Vagina (tissue), 2 donors: ENCODE data around the gene CIAO3. TPM values are rescaled to one million over a fixed set of nuclear protein-coding genes. Genes with fewer than 3 reads are reported as not detected.

Experiments
- DNase-seq, 2 donors: peaks; one replicate each; pipeline ENCODE4 v3.0.0-alpha.2; 2017; ENCODE audit errors: extremely low spot score in 2 of 2
- H3K27ac ChIP-seq: fragments of 200-600 bp; sonication (generic); one replicate; pipeline ENCODE4 v1.5.1; 2019
- H3K27me3 ChIP-seq: fragments of 200-600 bp; sonication (generic); one replicate; pipeline ENCODE4 v1.5.1; 2019
- H3K36me3 ChIP-seq, 2 donors: fragments of 200-600 bp; sonication (generic); one replicate each; pipeline ENCODE4 v1.5.1; 2017 to 2019
- H3K4me1 ChIP-seq: fragments of 200-600 bp; sonication (generic); one replicate; pipeline ENCODE4 v1.5.1; 2019
- H3K4me3 ChIP-seq, 2 donors: fragments of 200-600 bp; sonication (generic); 1 replicate in 1 of 2; 2 replicates in 1 of 2; pipeline ENCODE4 v1.5.1; 2016 to 2019
- H3K9me3 ChIP-seq: fragments of 200-600 bp; sonication (generic); one replicate; pipeline ENCODE4 v1.5.1; 2019
- POLR2A ChIP-seq, 2 donors: fragments of 450-650 bp; IDR thresholded peaks; one replicate each; pipeline ENCODE4 v1.6.1; 2017; ENCODE audit warnings: antibody characterized with exemption in 2 of 2, mild to moderate bottlenecking in 2 of 2, moderate library complexity in 2 of 2
- POLR2AphosphoS5 ChIP-seq, 2 donors: sonication (generic); formaldehyde crosslinking; IDR thresholded peaks; one replicate each; pipeline ENCODE4 v1.9.0; 2017; ENCODE audit warnings: antibody characterized with exemption in 2 of 2, mild to moderate bottlenecking in 2 of 2, low read depth in 1 of 2; ENCODE audit not compliant: insufficient read depth in 1 of 2
- intact Hi-C: fragments of 100-400 bp; cut with DNase I; formaldehyde crosslinking; loops from one replicate; pipeline ENCODE4 v1.15.1; 2023
- total RNA-seq: library from RNA; depleted of rRNA; stranded (reverse); fragments of >200 nt; gene quantifications from one replicate; pipeline ENCODE4 v1.2.3, GENCODE V29; 2016
- TF ChIP-seq, protein P1 (sequence below), 3 experiments: fragments of 450-650 bp in 2 of 3; fragments of 200-600 bp in 1 of 3; sonication (generic) in 1 of 3; IDR thresholded peaks; one replicate each; pipeline ENCODE4 v1.5.1; 2017 to 2019; ENCODE audit warnings: antibody characterized with exemption in 3 of 3, mild to moderate bottlenecking in 2 of 3, moderate library complexity in 2 of 3

The CIAO3 gene
- total RNA-seq, 1 donor from 2014 or later, result 32.7 TPM

DNA sequence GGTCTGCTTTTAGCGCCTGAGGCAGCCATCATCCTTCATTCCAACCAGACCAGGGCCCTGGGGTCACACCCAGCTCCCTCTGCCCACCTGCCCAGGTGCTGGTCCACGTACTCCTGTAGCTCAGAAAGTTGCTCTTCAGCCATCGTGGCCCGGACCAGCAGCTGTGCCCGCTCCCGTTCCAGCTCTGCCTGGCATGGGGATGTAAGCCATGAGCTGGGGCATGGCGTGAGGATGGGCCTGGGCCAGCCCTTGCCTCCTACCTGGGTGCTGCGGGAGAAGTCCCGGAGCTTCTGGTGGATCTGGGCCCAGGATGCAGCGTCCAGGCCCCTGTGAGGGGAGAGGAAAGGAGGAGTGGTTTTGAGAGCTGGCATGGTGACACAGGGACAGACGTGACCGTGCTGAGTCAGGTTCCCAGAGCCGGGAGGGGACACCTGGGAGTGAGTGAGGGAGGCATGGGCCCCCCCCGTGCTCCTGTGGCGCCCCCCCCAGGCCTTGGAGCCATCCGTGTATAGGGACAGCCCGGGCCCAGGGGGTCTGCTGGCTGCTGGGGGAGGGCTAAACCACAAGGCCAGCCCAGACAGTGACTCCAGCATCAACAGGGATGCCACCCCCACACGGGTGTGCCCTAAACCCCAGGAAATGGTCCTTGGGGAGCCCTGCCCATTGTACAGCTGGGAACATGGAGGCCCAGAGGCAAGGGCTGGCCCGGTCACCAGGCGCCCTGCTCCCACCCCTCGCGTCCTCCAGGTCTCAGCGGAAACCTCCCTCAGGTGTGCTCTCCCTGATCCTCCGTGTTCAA is 17.8 kb downstream of the CIAO3 start:
- intact Hi-C loops, result loop anchor here (5.0 kb wide), 1 partner anchor 64 kb away; the partner anchor contains the start of genes CHTF18 and RPUSD1
- TF ChIP-seq POLR2AphosphoS5 (IDR thresholded peaks at IDR 0.05; ENCODE audit: insufficient read depth in 1 of 2, low read depth in 1 of 2), result no peak
- TF ChIP-seq POLR2A (IDR thresholded peaks at IDR 0.05), result no peak
- TF ChIP-seq, protein P1, sequence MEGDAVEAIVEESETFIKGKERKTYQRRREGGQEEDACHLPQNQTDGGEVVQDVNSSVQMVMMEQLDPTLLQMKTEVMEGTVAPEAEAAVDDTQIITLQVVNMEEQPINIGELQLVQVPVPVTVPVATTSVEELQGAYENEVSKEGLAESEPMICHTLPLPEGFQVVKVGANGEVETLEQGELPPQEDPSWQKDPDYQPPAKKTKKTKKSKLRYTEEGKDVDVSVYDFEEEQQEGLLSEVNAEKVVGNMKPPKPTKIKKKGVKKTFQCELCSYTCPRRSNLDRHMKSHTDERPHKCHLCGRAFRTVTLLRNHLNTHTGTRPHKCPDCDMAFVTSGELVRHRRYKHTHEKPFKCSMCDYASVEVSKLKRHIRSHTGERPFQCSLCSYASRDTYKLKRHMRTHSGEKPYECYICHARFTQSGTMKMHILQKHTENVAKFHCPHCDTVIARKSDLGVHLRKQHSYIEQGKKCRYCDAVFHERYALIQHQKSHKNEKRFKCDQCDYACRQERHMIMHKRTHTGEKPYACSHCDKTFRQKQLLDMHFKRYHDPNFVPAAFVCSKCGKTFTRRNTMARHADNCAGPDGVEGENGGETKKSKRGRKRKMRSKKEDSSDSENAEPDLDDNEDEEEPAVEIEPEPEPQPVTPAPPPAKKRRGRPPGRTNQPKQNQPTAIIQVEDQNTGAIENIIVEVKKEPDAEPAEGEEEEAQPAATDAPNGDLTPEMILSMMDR (IDR thresholded peaks at IDR 0.05), result no peak
- H3K4me3 ChIP-seq, result no peak overlapping the region
- H3K9me3 ChIP-seq, result no peaks in the 10 kb centered on the region
- H3K4me1 ChIP-seq, result peaks cover 47% of the 10 kb centered on the region
- DNase-seq, result no peak
- H3K27me3 ChIP-seq, result no peaks in the 10 kb centered on the region
- no peak overlapping the region for H3K27ac ChIP-seq
- H3K36me3 ChIP-seq, result no peaks in the 10 kb centered on the region

DNA sequence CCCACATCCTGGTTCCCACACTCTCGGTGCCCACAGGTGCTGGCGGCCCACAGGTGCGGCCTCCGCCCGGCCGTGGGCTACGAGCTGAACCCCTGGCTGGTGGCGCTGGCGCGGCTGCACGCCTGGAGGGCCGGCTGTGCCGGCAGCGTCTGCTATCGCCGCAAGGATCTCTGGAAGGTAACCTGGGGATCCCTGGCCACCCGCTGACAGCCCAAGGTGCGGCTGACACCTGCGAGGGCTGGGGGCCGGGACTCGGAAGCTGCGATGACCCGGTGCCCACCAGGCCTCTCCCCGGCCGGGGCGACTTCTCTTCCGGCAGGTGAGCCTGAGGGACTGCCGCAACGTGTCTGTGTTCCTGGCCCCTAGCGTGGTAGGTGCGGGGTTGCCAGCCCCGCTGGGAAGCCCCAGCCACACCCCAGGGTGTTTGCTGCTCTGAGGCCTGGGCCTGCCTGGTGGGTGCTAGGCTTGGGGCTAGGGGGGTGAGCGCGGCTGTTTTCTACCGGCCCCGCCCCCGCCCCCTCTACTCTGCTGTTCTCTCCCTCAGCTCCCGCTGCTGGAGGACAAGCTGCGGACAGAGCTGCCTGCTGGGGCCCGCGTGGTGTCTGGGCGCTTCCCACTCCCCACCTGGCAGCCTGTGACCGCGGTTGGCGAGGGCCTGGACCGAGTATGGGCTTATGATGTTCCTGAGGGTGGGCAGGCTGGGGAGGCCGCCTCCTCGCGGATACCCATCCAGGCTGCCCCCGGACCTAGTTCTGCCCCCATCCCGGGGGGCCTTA is 18.8 kb downstream of the CIAO3 start:
- H3K9me3 ChIP-seq, result no peaks in the 10 kb centered on the region
- H3K36me3 ChIP-seq, result no peaks in the 10 kb centered on the region
- H3K27ac ChIP-seq, result peak overlapping the region; percentile 84
- H3K4me1 ChIP-seq, result peaks cover 36% of the 10 kb centered on the region
- DNase-seq, result no peak
- H3K27me3 ChIP-seq, result no peaks in the 10 kb centered on the region
- intact Hi-C loops, result loop anchor here (5.0 kb wide), 1 partner anchor 65 kb away; the partner anchor contains the start of genes CHTF18 and RPUSD1
- H3K4me3 ChIP-seq, result peak overlapping the region; percentile 70 to 92
- no peak for TF ChIP-seq POLR2AphosphoS5 (IDR thresholded peaks at IDR 0.05; ENCODE audit: insufficient read depth in 1 of 2, low read depth in 1 of 2)

DNA sequence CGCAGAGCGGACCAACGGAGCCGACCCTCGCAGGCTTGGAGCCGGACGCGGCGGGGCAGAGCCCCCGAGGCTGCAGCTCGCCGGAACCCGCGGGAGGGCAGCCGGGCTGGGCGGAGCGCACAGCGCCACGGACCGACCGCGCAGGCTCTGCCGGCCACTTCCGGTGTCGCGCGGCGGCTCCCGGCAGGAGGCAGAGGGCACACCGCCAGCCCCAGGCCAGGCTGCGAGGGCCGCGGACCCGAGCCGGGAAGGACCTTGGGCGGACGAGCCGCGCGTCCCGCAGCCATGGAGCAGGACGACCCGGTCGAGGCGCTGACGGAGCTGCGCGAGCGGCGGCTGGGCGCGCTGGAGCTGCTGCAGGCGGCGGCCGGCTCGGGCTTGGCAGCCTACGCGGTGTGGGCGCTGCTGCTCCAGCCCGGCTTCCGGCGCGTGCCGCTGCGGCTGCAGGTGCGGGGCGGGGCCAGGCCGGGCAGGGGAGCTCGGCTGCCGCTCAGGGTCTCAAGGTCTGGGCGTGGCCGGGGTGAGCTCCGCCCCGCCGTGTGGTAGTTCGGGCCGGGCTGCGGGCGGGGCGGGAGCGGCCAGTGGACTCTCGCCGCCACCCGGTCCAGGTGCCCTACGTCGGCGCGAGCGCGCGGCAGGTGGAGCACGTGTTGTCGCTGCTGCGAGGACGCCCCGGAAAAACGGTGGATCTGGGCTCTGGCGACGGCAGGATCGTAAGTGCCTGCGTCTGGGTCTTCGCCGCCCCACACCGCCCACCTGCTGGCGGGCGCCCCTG is 19.6 kb downstream of the CIAO3 start, which contains the start of gene ANTKMT:
Gene ANTKMT, plus strand, starts transcription at position 157 of the 775 bp plus-strand sequence. Its CDS starts 129 bp downstream, at position 286.
- TF ChIP-seq POLR2A (IDR thresholded peaks at IDR 0.05) (peak in 1 of 2 donors; percentile 6), POLR2AphosphoS5 (IDR thresholded peaks at IDR 0.05; ENCODE audit: insufficient read depth in 1 of 2, low read depth in 1 of 2) (no peak)
- TF ChIP-seq, protein P1 (IDR thresholded peaks at IDR 0.05), result peak in 1 of 3 experiments; percentile 17
- Histone ChIP-seq H3K4me1 (peaks cover 35% of the 10 kb centered on the region), H3K36me3 (no peaks in the 10 kb centered on the region), H3K4me3 (peak within 1 kb of the TSS; percentile 70 to 92), H3K27ac (peak within 1 kb of the TSS; percentile 84), H3K9me3 (no peaks in the 10 kb centered on the region), H3K27me3 (no peaks in the 10 kb centered on the region)
- DNase-seq, result no peak
- intact Hi-C loops, result loop anchor here (5.0 kb wide), 1 partner anchor 66 kb away; the partner anchor contains the start of genes CHTF18 and RPUSD1

DNA sequence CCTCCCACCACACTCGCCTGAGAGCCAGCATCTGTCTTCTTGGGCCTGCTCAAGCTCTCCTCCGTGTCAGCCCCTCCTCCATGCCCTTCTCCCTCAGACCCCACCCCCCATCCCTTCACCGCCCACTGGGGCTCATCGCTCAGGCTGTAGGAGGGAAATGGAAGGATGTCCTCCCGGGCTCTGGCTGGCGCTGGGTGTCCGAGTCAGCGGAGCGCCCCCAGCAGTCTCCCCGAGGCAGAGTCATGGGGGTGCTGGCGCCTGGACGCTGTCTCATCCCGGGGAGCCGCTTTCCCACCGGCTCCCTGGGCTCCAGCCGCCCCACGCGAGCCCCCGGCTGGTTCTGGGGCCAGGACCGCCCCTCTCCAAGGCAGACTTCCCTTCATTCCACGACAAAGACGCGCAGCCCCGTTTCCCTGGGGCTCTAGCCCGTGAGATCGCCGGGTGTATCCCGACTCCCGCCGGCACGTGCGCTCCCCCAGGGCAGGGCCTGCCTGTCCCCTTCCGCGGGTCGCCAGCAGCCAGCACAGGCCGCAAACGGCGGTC is 20.3 kb downstream of the CIAO3 start:
- no peaks in the 10 kb centered on the region for H3K27me3 ChIP-seq
- H3K36me3 ChIP-seq, result no peaks in the 10 kb centered on the region
- peaks cover 37% of the 10 kb centered on the region for H3K4me1 ChIP-seq
- peak overlapping the region; percentile 70 to 92 for H3K4me3 ChIP-seq
- no peaks in the 10 kb centered on the region for H3K9me3 ChIP-seq
- peak in 1 of 2 donors; percentile 32 for TF ChIP-seq POLR2AphosphoS5 (IDR thresholded peaks at IDR 0.05; ENCODE audit: insufficient read depth in 1 of 2, low read depth in 1 of 2)
- no peak for TF ChIP-seq POLR2A (IDR thresholded peaks at IDR 0.05)
- TF ChIP-seq, protein P1 (IDR thresholded peaks at IDR 0.05), result no peak
- no peak for DNase-seq
- peak overlapping the region; percentile 84 for H3K27ac ChIP-seq
- intact Hi-C loops, result loop anchor here (5.0 kb wide), 1 partner anchor 67 kb away; the partner anchor contains the start of genes CHTF18 and RPUSD1
